Heart right ventricle (tissue), 16 donors: ENCODE measurements around the gene PSMD13. TPM values are rescaled to one million over a fixed set of nuclear protein-coding genes. Genes with fewer than 3 reads are reported as not detected.

Source experiments
- ATAC-seq, 8 donors: fragments of 200-7000 bp; cut with Tn5 transposase; one replicate each; pipeline ENCODE4 v1.9.1; 2020; ENCODE audit warnings: mild to moderate bottlenecking in 8 of 8, moderate library complexity in 8 of 8, moderate number of reproducible peaks in 1 of 8
- DNase-seq, 2 donors: peaks; one replicate each; pipeline ENCODE4 v3.0.0-alpha.2; 2020
- H3K27ac ChIP-seq, 10 donors: fragments of 200-600 bp; sonication (generic) in 2 of 10; one replicate each; pipeline versions ENCODE4 v1.5.0 to v1.8.0; 2020 to 2022; ENCODE audit warnings: mild to moderate bottlenecking in 3 of 10
- H3K27me3 ChIP-seq, 7 donors: fragments of 200-600 bp; one replicate each; pipeline ENCODE4 v1.8.0; 2021 to 2022; ENCODE audit warnings: mild to moderate bottlenecking in 2 of 7
- H3K36me3 ChIP-seq, 9 donors: fragments of 200-600 bp; sonication (generic) in 1 of 9; one replicate each; pipeline versions ENCODE4 v1.5.0 to v1.8.0; 2020 to 2022; ENCODE audit warnings: mild to moderate bottlenecking in 2 of 9
- H3K4me1 ChIP-seq, 9 donors: fragments of 200-600 bp; sonication (generic) in 1 of 9; one replicate each; pipeline versions ENCODE4 v1.5.0 to v1.8.0; 2020 to 2022; ENCODE audit warnings: mild to moderate bottlenecking in 4 of 9
- H3K4me3 ChIP-seq, 10 donors: fragments of 200-600 bp; sonication (generic) in 2 of 10; one replicate each; pipeline versions ENCODE4 v1.5.0 to v1.8.0; 2020 to 2022; ENCODE audit warnings: mild to moderate bottlenecking in 7 of 10, moderate library complexity in 2 of 10
- H3K9me3 ChIP-seq, 11 donors: fragments of 200-600 bp in 10 of 11; sonication (generic) in 2 of 11; one replicate each; pipeline versions ENCODE4 v1.5.0 to v1.8.0; 2013 to 2022; ENCODE audit warnings: mild to moderate bottlenecking in 2 of 11, control low read depth in 1 of 11, moderate library complexity in 1 of 11
- CTCF ChIP-seq, 9 donors: fragments of 200-600 bp; sonication (generic) in 2 of 9; IDR thresholded peaks; one replicate each; pipeline versions ENCODE4 v1.5.0 to v1.8.0; 2021 to 2022; ENCODE audit warnings: antibody characterized with exemption in 9 of 9, mild to moderate bottlenecking in 5 of 9, moderate library complexity in 1 of 9
- WGBS, 2 donors: extraction: QIAGEN DNeasy Blood & Tissue Kit; methylation state at CpG; one replicate each; pipeline ENCODE4 v1.1.7; 2013; ENCODE audit warnings: inconsistent platforms in 1 of 2; 5-methylcytosine and 5-hydroxymethylcytosine counted together
- intact Hi-C, 10 donors: fragments of 100-400 bp; cut with DNase I; formaldehyde crosslinking; loops; one replicate each; pipeline versions ENCODE4 v1.11.1 to v1.14.2; 2022
- polyA plus RNA-seq, 2 donors: library from polyadenylated mRNA; stranded (reverse); fragments of 200-250 nt; gene quantifications; one replicate each; pipeline ENCODE4 v1.2.3, GENCODE V29; 2013
- total RNA-seq, 10 donors: library from RNA; stranded (reverse); fragmentation: NEBNext Ultra II Directional in 3 of 10; extraction: Animal tissue kit (Norgen Biotek cat#: 25700) in 3 of 10; gene quantifications; one replicate each; pipeline versions ENCODE4 v1.2.1 to v1.2.4, GENCODE V29; 2021 to 2023
- donor health status: Arrhythmogenic right ventricular cardiomyopathy.
- donor health status: ischemic (EF 13 %, LVEDD 7.1; RV severe dilation, severe dysfunction).
- donor health status: healthy with polysubstance abuse.
- donor health status: DM: no; HTN: yes; CAD: no.
- donor health status: DM: no; HTN: no; CAD: no.
- donor health status: ischemic (EF 25% LVEDD 6.9; RV normal size, moderate dysfunction).
- donor health status: ischemic (EF 25% LVEDD 5.7; RV mildly dilated, moderate dysfunction).
- donor health status: healthy.
- donor health status: DM: yes; HTN: yes; CAD: no.
- donor health status: Ischemic cardiomyopathy.
- donor health status: ischemic (EF 35%, LVEDD 5.7; RV mildly dilated, moderate dysfunction).
- donor health status: nonischemic (EF 11% LVEDD 7.7; RV severe dilation, severe dysfunction).
- donor health status: DM: yes; HTN: yes; CAD: no.
- donor health status: PGD.
- donor health status: ischemic (EF 29% LVEDD 5.4; RV normal size, mild dysfunction).
- donor health status: nonischemic (EF 23%, LVEDD 6.1; RV moderate dilation, normal function).

The PSMD13 gene
- total and polyA plus RNA-seq, 12 donors, result 78.7 to 163 (median 94.4) TPM

- TF ChIP-seq CTCF (IDR thresholded peaks at IDR 0.05), result no peak
- intact Hi-C loops, result no loop called here
- Histone ChIP-seq H3K27ac (no peak overlapping the region), H3K27me3 (peaks cover 0 to 31% (median 8%) of the 10 kb centered on the region in 7 donors), H3K4me1 (peaks cover 3 to 28% (median 19%) of the 10 kb centered on the region in 9 donors), H3K36me3 (peaks cover 0 to 33% (median 0%) of the 10 kb centered on the region in 9 donors), H3K9me3 (no peaks in the 10 kb centered on the region), H3K4me3 (no peak overlapping the region)
- ATAC-seq (no peak), DNase-seq (peak in 1 of 2 donors; percentile 6)
- 79 to 86% methylated on average over 18 of the region's 18 CpGs for WGBS, 2 donors
These were observed 56.6 kb downstream of the PSMD13 start for GRCh38 chr11:293271-293851.

- H3K4me3 ChIP-seq, result no peak overlapping the region
- no peak for TF ChIP-seq CTCF (IDR thresholded peaks at IDR 0.05)
- DNase-seq (peak in 1 of 2 donors; percentile 9), ATAC-seq (no peak)
- no peaks in the 10 kb centered on the region for H3K9me3 ChIP-seq
- no peak overlapping the region for H3K27ac ChIP-seq
- H3K36me3 ChIP-seq, result peaks cover 0 to 33% (median 0%) of the 10 kb centered on the region in 9 donors
- peaks cover 0 to 36% (median 13%) of the 10 kb centered on the region in 7 donors for H3K27me3 ChIP-seq
- H3K4me1 ChIP-seq, result peaks cover 0 to 33% (median 16%) of the 10 kb centered on the region in 9 donors
- 91 to 92% methylated on average over 26 to 27 of the region's 27 CpGs for WGBS, 2 donors
- intact Hi-C loops, result no loop called here
These were observed 57.3 kb downstream of the PSMD13 start for GRCh38 chr11:293852-294661.

- peaks cover 0 to 43% (median 20%) of the 10 kb centered on the region in 7 donors for H3K27me3 ChIP-seq
- DNase-seq (peak in 1 of 2 donors; percentile 11), ATAC-seq (no peak)
- no peak overlapping the region for H3K27ac ChIP-seq
- 90 to 92% methylated on average over 16 of the region's 16 CpGs for WGBS, 2 donors
- H3K36me3 ChIP-seq, result peaks cover 0 to 33% (median 0%) of the 10 kb centered on the region in 9 donors
- no peak overlapping the region for H3K4me3 ChIP-seq
- TF ChIP-seq CTCF (IDR thresholded peaks at IDR 0.05), result no peak
- intact Hi-C loops, result no loop called here
- H3K9me3 ChIP-seq, result no peaks in the 10 kb centered on the region
- H3K4me1 ChIP-seq, result peaks cover 0 to 28% (median 14%) of the 10 kb centered on the region in 9 donors
These were observed 58.0 kb downstream of the PSMD13 start for GRCh38 chr11:294780-295179.

- intact Hi-C loops, result no loop called here
- H3K27ac ChIP-seq, result no peak overlapping the region
- 63 to 71% methylated on average over 26 of the region's 26 CpGs for WGBS, 2 donors
- H3K4me3 ChIP-seq, result no peak overlapping the region
- peaks cover 0 to 28% (median 10%) of the 10 kb centered on the region in 9 donors for H3K4me1 ChIP-seq
- peaks cover 0 to 49% (median 28%) of the 10 kb centered on the region in 7 donors for H3K27me3 ChIP-seq
- ATAC-seq, result no peak
- no peak for TF ChIP-seq CTCF (IDR thresholded peaks at IDR 0.05)
- no peaks in the 10 kb centered on the region for H3K9me3 ChIP-seq
- DNase-seq, result peak in 1 of 2 donors; percentile 8
- peaks cover 0 to 33% (median 0%) of the 10 kb centered on the region in 9 donors for H3K36me3 ChIP-seq
These were observed 58.8 kb downstream of the PSMD13 start for GRCh38 chr11:295351-296170.
